ENCODE results near the gene TREH.

The TREH gene

DNA sequence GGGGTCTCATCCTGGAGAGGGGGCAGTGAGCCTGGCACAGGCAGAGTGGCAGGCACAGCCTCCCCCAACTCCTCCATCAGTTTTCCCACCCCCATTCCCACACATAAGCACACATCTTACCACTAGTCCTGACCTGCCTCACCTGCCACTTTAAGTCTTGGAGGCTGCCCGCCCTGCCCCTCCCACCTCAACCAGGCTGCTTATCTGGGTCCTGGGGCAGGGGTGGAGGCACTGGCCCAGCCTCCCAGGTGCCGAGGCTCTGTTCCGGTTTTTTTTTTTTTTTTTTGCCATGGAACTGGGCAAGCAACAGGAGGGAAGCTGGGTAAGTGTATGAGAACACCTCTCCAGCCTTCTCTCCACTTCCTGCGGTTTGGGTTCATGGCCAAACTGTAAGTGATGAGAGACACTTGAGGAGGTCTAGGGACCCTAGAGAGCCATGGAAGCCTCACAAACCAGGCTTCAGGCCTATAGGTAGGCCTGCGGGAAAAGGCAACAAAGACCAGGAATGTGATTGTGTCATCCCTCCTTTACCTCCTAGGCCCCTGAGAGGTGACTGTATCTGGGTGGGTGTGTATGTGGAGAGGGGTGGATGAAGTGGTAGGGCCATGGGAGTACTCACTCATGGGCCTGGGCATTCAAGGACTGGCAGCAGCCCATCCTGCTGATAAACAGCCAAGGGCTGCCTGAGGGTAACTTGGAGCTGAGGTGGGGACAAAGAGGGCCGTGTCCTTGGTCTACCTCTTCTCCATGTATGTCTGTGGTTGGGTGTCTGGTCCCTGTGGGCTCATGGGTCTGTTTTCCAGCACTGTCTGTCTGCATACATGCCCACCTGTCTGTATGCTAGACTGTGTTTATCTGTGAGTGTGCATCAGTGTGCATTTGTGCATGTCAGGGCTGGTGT is 49.4 kb downstream of the TREH start:
- DNase-seq (ENCODE audit: low read depth in 2 of 2) = no peak

DNA sequence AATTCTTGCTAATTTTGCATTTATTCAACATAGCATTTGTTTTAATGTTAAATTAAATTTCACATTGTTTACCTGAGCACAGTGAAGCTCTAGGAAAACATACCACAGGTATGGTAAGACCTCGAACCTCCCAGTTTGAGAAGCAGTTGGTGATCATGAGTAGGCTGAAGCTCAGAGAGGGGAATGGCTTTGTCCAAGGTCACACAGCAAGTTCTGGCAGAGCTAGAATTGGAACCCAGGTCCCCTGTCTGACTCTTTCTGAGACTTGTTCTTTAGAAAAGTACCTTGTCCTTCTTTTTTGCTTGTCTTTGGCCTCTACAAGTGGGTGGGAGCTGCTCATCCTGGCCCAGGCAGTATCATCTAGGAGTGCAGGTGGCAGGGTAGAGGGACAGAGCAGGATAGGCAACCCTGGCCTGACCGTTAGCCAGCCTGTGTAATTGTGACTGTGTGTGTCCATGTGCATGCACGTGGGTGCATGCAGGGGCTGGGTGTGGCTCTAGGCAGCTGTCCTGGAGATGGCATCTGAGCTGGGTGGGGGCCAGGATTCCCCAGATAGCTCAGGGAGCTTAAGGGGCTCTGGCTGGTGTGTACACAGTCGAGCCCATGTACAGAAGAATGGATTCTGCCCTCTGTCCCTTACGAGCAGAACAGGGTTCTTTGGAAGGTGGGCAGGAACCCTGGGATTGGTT is 50.4 kb downstream of the TREH start:
- no peak for DNase-seq (ENCODE audit: low read depth in 2 of 2)

DNA sequence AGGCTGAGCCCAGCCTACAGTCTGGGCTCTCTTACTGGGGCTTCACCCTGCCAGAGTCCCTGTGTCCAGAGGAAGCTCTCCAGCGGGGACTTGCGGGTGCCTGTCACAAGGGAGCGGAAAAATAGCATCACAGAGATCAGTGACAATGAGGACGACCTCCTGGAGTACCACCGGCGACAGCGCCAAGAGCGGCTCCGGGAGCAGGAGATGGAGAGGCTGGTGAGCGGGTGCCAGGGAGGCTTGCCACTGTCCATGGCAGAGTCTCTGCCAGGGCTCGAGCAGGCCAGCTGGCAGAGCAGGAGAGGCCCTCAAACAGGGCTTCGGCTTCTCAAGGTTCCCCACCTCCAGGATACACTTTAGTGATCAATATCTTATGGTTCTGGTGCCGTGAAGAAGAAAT is 51.0 kb downstream of the TREH start:
- no peak for DNase-seq (ENCODE audit: low read depth in 2 of 2)

DNA sequence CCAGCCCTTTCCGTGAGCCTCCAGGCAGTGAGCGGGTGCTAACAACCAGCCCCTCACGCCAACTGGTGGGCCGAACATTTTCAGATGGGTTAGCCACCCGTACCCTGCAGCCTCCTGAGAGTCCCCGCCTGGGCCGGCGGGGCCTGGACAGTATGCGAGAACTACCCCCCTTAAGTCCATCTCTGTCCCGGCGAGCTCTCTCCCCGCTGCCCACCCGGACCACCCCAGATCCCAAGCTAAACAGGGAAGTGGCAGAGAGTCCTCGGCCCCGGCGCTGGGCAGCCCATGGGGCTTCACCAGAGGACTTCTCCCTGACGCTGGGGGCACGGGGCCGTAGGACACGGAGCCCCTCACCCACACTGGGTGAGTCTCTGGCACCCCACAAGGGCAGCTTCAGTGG is 51.4 kb downstream of the TREH start:
- DNase-seq (ENCODE audit: low read depth in 2 of 2) = no peak

DNA sequence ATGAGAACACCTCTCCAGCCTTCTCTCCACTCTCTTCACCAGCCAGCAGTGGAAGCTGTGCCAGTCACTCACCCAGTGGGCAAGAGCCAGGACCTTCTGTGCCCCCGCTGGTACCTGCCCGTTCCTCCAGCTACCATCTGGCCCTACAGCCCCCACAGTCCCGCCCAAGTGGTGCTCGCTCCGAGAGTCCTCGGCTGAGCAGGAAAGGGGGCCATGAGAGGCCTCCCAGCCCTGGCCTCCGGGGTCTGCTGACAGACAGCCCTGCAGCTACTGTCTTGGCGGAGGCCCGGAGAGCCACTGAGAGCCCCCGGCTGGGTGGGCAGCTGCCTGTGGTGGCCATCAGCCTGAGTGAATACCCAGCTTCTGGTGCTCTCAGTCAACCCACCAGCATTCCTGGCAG is 51.9 kb downstream of the TREH start:
- DNase-seq (ENCODE audit: low read depth in 2 of 2) = no peak

GRCh38 chr11:118625976-118626375 is 53.5 kb downstream of the TREH start:
- no peak for DNase-seq (ENCODE audit: low read depth in 2 of 2)

DNA sequence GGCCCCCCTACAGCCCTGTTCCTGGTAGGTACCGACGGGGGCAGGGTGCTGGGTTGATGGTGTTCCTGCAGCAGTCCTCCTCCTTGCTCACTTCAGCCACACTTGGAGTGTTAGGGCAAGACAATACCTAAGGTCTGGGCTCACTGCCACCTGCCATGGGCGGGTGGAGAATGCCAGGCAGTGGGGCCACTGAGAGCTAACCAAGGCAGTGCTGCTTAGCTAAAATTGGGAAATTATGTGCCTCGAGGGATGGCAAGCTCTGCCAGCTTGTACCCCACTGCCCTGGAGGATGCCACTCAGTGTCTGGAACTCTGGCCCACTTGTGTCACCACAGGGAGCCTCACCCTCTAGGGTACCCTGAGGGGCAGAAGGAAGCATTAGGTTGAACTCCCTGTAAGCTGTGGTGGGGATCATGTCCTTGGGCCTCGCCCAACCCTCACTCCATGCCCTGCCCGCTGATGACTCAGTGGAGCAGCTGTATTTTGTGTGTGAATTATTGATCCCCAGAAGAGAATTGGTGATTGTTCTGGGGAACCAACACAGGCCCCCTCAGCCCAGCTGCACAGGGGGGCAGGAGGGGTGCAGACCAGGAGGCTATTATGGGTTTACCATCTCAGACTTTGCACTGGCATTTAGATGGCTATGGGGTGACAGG is 54.3 kb downstream of the TREH start:
- no peak for DNase-seq (ENCODE audit: low read depth in 2 of 2)

GRCh38 chr11:118623269-118623655 is 56.2 kb downstream of the TREH start:
- DNase-seq (ENCODE audit: low read depth in 2 of 2) = no peak

GRCh38 chr11:118622376-118623268 is 56.8 kb downstream of the TREH start:
- no peak for DNase-seq (ENCODE audit: low read depth in 2 of 2)

DNA sequence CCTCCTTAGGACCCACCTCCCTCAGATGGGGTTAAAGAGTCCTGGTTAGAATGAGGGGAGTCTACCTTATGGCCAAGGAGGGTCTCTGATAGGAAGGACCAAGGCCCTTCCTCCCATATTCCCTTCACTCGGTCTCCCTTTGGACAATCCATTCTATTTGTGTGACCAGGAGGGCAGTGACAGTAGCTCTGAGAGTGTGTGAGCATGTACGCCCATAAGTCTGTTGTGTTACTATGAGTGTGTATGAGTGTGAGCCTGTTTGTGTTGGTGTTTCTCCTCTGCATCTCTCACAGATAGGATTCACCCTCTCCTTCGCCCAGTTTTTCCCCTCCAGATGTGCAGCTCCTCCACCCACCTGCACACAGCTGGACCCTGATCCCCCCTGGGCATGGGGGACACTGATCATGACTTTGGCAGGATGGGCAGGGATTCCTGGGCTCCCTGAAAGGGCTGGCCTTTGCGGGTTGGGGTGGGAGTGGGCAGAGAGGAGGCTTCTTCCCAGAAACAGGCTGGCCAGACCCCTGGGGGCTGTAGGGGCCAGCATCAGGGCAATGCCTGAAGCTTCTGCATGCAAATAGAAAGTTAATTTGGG is 57.6 kb downstream of the TREH start:
- no peak for DNase-seq (ENCODE audit: low read depth in 2 of 2)

DNA sequence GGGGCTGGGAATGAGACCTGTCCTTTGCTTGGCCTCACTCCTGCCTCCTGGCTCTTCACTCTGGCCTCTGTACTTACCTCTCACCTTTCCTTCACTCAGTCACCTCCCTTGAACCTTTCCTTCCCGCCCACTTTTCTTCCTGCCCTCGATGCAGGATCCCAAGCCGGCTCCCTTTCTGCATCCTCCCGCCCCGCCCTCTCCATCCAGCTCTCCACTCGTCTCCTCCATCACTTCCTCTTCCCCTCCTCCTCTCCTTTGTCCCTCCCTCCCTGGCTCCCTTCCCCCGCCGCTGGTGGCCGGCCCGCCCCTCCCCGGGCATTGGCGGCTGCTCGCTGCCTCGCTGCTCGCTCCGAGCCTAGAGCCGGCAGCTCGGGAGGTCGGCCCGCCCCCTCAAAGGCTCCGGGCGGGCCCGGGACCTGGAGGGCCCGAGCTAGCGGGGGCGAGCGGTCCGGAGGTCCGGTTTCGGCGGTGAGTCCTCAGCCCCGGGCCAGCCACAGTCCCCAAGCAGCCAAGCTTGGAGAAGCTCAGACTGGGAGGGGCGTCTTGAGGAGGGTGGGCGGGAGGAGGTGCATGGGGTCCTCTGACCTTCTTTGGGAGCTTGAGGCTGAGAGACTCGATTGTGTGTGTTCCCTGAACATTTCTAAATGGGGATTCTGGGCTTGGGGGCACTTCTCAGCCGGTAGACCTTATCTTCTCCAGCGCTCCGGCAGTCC is 58.2 kb downstream of the TREH start:
- DNase-seq (ENCODE audit: low read depth in 2 of 2) = no peak

DNA sequence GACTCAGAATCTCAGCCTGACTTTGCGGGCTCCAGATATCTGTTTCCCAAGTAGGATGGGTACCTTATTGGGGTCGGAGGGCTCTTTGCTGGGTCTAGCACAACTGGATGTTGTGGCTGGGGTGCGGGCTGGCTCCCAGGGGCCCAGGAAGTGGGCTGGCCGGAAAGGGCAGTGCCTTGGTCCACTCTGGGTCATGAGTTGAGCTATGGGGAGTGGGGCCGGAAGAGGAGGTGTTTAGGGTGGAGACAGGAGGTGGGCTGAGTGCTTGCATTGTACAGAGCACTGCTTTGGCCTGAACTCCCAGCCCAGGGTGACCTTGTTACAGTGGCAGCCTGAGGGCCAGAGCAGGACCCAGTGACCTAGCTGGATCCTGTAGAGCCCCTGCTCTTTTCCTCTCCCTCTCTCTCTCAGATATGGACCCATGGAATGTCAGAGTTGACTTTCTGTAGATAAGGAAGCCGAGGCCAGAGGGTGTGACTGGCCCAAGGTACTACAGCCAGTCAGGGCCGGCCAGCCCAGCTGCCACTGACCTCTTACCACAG is 58.9 kb downstream of the TREH start:
- DNase-seq (ENCODE audit: low read depth in 2 of 2) = no peak

GRCh38 chr11:118619444-118620197 is 59.8 kb downstream of the TREH start:
- no peak for DNase-seq (ENCODE audit: low read depth in 2 of 2)

DNA sequence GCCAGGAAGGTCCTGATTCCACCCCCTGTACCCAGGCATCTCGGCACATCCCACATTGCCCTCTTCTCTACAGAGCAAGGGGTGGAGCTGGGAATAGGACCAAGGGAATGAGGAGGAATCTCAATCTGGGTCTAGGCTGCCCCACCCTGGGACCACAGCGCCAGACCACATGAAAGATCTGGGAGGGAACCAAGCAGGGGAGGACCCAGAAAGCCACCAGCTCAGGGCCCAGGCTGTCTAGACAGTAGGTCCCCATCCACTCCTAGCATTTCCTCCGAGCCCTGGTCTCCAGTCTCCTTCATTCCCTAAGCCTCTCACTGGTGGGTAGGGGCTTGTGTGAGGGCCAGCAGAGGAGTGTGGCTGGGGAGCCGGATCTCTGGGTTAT is 60.5 kb downstream of the TREH start:
- no peak for DNase-seq (ENCODE audit: low read depth in 2 of 2)

GRCh38 chr11:118618115-118618990 is 61.1 kb downstream of the TREH start:
- no peak for DNase-seq (ENCODE audit: low read depth in 2 of 2)

DNA sequence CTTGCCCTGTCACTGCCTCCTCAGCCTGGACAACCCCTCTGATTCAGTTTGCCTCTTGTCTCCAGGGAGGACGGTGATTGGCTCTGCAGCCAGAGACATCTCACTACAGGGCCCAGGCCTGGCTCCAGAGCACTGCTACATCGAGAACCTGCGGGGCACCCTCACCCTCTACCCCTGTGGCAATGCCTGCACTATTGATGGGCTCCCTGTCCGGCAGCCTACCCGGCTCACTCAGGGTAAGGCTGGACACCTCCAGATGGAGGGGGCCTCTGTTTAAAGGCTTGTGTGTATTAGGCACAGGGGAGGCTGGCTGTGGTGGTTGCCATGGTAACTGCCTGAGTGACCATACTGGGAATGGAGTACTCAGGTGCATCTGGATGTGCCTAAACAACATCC is 63.5 kb downstream of the TREH start:
- DNase-seq (ENCODE audit: low read depth in 2 of 2) = no peak

DNA sequence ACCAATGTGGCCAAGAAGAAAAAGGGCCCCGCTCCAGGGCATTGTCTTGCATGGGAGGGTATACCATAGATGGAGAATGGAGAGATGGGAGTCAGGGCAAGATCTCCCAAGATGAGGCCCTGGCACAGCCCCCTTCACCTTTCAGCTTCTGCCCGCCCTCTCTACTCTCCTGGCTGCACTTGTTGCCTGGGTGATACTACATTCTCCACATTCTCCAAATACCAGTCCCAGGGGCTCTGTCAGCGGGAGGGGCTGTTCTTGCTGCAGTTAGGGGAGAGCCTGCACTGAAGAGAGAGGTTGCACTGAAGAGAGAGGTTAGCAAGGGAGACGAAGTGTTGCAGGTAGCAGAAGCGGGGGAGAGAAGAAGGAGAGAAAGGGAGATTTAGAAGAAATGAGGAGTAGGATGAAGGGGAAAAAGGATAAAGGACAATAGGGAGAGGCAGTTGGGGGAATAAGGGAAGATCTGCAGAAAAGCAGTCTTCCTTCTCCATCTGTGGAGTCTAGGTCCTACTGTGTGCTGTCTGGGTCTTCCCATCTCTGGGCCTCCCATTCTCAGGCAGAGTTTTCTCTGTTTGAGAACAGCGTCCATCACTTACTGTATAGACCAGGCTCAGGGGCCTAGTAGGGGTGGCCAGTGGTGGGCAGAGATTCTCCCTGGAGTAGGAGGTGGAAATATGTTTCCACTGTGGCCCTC is 64.0 kb downstream of the TREH start:
- no peak for DNase-seq (ENCODE audit: low read depth in 2 of 2)

DNA sequence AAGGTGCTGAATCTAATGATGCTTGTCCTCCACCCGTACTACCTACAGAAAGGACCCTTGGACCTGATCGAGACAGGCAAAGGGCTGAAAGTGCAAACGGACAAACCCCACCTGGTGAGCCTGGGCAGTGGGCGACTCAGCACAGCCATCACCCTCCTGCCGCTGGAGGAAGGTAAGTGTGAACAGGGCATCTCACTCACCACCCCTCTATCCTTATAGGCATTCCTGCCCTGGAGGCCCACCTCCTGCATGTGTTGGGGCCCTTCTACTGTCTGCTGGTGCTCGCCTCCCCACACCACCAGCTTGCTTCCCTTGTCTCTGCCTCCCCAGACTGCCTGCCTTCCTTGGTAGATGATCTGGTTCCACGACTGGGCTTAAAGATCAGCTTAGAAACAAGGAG is 64.9 kb downstream of the TREH start:
- no peak for DNase-seq (ENCODE audit: low read depth in 2 of 2)
